Measurements from ENCODE around the gene NARF. TPM values are rescaled to one million over a fixed set of nuclear protein-coding genes. Genes with fewer than 3 reads are reported as not detected.

The NARF gene
- total and polyA plus RNA-seq, 2 donors (not counting 3 experiments of a cell fraction or from before 2014, with no cell fraction given): 83.4 to 158 TPM

- Histone ChIP-seq H3K27ac (ENCODE audit: insufficient read depth, low read depth, low read length) (no peak overlapping the region), H4K20me1 (replicated peaks; ENCODE audit: control insufficient read depth, extremely low read depth, insufficient read depth, low read length) (no peaks in the 10 kb centered on the region), H3K9ac (replicated peaks; ENCODE audit: extremely low read depth, insufficient read depth, low read length) (no peak overlapping the region), H3K36me3 (ENCODE audit: control insufficient read depth in 2 of 2, extremely low read depth in 1 of 2, insufficient read depth in 2 of 2, low read length in 2 of 2) (peaks cover 2 to 33% of the 10 kb centered on the region in 2 experiments), H3K4me2 (ENCODE audit: insufficient read depth, low read length) (no peak overlapping the region), H3K4me1 (ENCODE audit: control insufficient read depth, extremely low read depth, insufficient read depth, low read length) (no peaks in the 10 kb centered on the region), H3K27me3 (ENCODE audit: control insufficient read depth in 2 of 2, insufficient read depth in 2 of 2, low read length in 2 of 2) (no peaks in the 10 kb centered on the region), H3K79me2 (ENCODE audit: control insufficient read depth, insufficient read depth, low read length) (no peaks in the 10 kb centered on the region), H2AFZ (ENCODE audit: low read depth, low read length) (no peak overlapping the region), H3K4me3 (replicated peaks in 1 of 3; ENCODE audit: insufficient read depth in 1 of 3, low read depth in 1 of 3, low read length in 3 of 3) (no peak overlapping the region), H3K9me3 (replicated peaks; ENCODE audit: control insufficient read depth, insufficient read depth, low read length) (no peaks in the 10 kb centered on the region), H3K9me1 (replicated peaks; ENCODE audit: control insufficient read depth, extremely low read depth, insufficient read depth, low read length) (no peaks in the 10 kb centered on the region)
- ChIA-PET POLR2A (no interaction called here), CTCF (interaction anchor here (0.9 kb wide), 1 partner anchor 66 kb away, joined by 3 read pairs; no protein-coding TSS in a partner anchor)
- no peak for FAIRE-seq
- DNase-seq (ENCODE audit: low read depth, low spot score): no peak
- TF ChIP-seq EZH2 (IDR thresholded peaks at IDR 0.05; ENCODE audit: borderline replicate concordance, low read depth, low read length, severe bottlenecking): no peak
- no peak for TF ChIP-seq CTCF (IDR thresholded peaks at IDR 0.05; ENCODE audit: extremely low read depth in 1 of 2, insufficient read depth in 1 of 2, low read depth in 1 of 2, low read length in 2 of 2)
- no peak for TF ChIP-seq FOS (IDR thresholded peaks at IDR 0.05; ENCODE audit: borderline replicate concordance, insufficient read depth, low read length)
- TF ChIP-seq MYC (IDR thresholded peaks at IDR 0.05; ENCODE audit: low read depth, low read length): no peak
- no peak for TF ChIP-seq POLR2A (IDR thresholded peaks at IDR 0.05; ENCODE audit: low read depth, low read length)
- TF ChIP-seq JUN (IDR thresholded peaks at IDR 0.05; ENCODE audit: borderline replicate concordance, insufficient read depth, insufficient read length, low read depth): no peak
- TF ChIP-seq POLR2AphosphoS5 (IDR thresholded peaks at IDR 0.05; ENCODE audit: insufficient read depth, low read depth, low read length): no peak
- no peak for TF ChIP-seq GATA2 (IDR thresholded peaks at IDR 0.05; ENCODE audit: insufficient read depth, insufficient read length, low read depth, low read length)
- no peak for TF ChIP-seq MAX (IDR thresholded peaks at IDR 0.05; ENCODE audit: insufficient read depth, insufficient read length)
- intact Hi-C loops (cut with micrococcal nuclease): no loop called here
- dilution Hi-C loops (cut with MboI; ENCODE audit: extremely low pct_ligation_motif_present, low sequenced_read_pairs): no loop called here
- no TSS peak for BruUV-seq (replicated peaks)
Measured at GRCh38 chr17:82487910-82488309, 29.4 kb downstream of the NARF start.

All from endothelial cell of umbilical vein (primary cell).